ENCODE measurements around the gene OPHN1.

- TF ChIP-seq, protein P1, sequence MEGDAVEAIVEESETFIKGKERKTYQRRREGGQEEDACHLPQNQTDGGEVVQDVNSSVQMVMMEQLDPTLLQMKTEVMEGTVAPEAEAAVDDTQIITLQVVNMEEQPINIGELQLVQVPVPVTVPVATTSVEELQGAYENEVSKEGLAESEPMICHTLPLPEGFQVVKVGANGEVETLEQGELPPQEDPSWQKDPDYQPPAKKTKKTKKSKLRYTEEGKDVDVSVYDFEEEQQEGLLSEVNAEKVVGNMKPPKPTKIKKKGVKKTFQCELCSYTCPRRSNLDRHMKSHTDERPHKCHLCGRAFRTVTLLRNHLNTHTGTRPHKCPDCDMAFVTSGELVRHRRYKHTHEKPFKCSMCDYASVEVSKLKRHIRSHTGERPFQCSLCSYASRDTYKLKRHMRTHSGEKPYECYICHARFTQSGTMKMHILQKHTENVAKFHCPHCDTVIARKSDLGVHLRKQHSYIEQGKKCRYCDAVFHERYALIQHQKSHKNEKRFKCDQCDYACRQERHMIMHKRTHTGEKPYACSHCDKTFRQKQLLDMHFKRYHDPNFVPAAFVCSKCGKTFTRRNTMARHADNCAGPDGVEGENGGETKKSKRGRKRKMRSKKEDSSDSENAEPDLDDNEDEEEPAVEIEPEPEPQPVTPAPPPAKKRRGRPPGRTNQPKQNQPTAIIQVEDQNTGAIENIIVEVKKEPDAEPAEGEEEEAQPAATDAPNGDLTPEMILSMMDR (IDR thresholded peaks at IDR 0.05), result no peak
- TF ChIP-seq POLR2A (IDR thresholded peaks at IDR 0.05), result no peak
Observed at GRCh38 chrX:68045008-68045577, 388.2 kb downstream of the OPHN1 start.
